ENCODE data around the gene REXO1. TPM values are rescaled to one million over a fixed set of nuclear protein-coding genes. Genes with fewer than 3 reads are reported as not detected.
A peak's percentile ranks its signal among the peaks of the same experiment; 100 is the strongest.

Gene REXO1
- total RNA-seq, 1 experiment from 2014 or later, result 43.0 TPM

- TF ChIP-seq CTCF (IDR thresholded peaks at IDR 0.05; ENCODE audit: insufficient read depth in 1 of 2, low read depth in 1 of 2, low read length in 1 of 2, severe bottlenecking in 1 of 2, unreplicated experiment in 1 of 2), result no peak
- intact Hi-C loops (cut with micrococcal nuclease; ENCODE audit: unreplicated experiment), result no loop called here
- Mint-ChIP-seq H3K4me3 (ENCODE audit: unreplicated experiment) (no peak overlapping the region), H3K27me3 (ENCODE audit: insufficient read depth, unreplicated experiment) (no peaks in the 10 kb centered on the region), H3K9me3 (ENCODE audit: unreplicated experiment) (no peaks in the 10 kb centered on the region), H3K4me1 (ENCODE audit: low read depth, unreplicated experiment) (no peaks in the 10 kb centered on the region), H3K27ac (ENCODE audit: unreplicated experiment) (no peak overlapping the region), H3K36me3 (ENCODE audit: insufficient read depth, unreplicated experiment) (peaks cover 17% of the 10 kb centered on the region)
- BruUV-seq (replicated peaks), result no TSS peak
- no peak overlapping the region for H3K4me3 ChIP-seq (ENCODE audit: low read depth, low read length)
- ChIA-PET POLR2A (no interaction called here), CTCF (interaction anchor here (0.5 to 2.6 kb wide), 2 partner anchors 11 to 19 kb away, joined by 5 to 8 read pairs; no protein-coding TSS in a partner anchor)
- no peaks in the 10 kb centered on the region for H3K4me1 ChIP-seq
- no peaks in the 10 kb centered on the region; the same call in 1 of the 2 replicates for H3K36me3 ChIP-seq (ENCODE audit: control insufficient read depth, insufficient read depth, low read length)
- DNase-seq, result no peak
- no peaks in the 10 kb centered on the region for H3K9me3 ChIP-seq
- H3K27me3 ChIP-seq (replicated peaks; ENCODE audit: control insufficient read depth, insufficient read depth, low read length), result no peaks in the 10 kb centered on the region
These were observed 33.3 kb downstream of the REXO1 start for GRCh38 chr19:1814833-1815604.

- no TSS peak for BruUV-seq (replicated peaks)
- H3K27ac Mint-ChIP-seq (ENCODE audit: unreplicated experiment), result no peak overlapping the region
- peaks cover 12% of the 10 kb centered on the region for H3K36me3 Mint-ChIP-seq (ENCODE audit: insufficient read depth, unreplicated experiment)
- H3K27me3 ChIP-seq (replicated peaks; ENCODE audit: control insufficient read depth, insufficient read depth, low read length), result no peaks in the 10 kb centered on the region
- no peak overlapping the region for H3K4me3 ChIP-seq (ENCODE audit: low read depth, low read length)
- CTCF ChIA-PET, result interaction anchor here (0.5 to 2.6 kb wide), 3 partner anchors 12 to 40 kb away, joined by 3 to 8 read pairs (median 5); no protein-coding TSS in a partner anchor
- no peaks in the 10 kb centered on the region for H3K4me1 ChIP-seq
- H3K4me1 Mint-ChIP-seq (ENCODE audit: low read depth, unreplicated experiment), result no peaks in the 10 kb centered on the region
- H3K4me3 Mint-ChIP-seq (ENCODE audit: unreplicated experiment), result no peak overlapping the region
- H3K9me3 ChIP-seq, result no peaks in the 10 kb centered on the region
- H3K36me3 ChIP-seq (ENCODE audit: control insufficient read depth, insufficient read depth, low read length), result no peaks in the 10 kb centered on the region; the same call in 1 of the 2 replicates
- no peak for DNase-seq
- intact Hi-C loops (cut with micrococcal nuclease; ENCODE audit: unreplicated experiment), result no loop called here
- H3K9me3 Mint-ChIP-seq (ENCODE audit: unreplicated experiment), result no peaks in the 10 kb centered on the region
- no peaks in the 10 kb centered on the region for H3K27me3 Mint-ChIP-seq (ENCODE audit: insufficient read depth, unreplicated experiment)
- POLR2A ChIA-PET, result interaction anchor here (0.6 kb wide), 1 partner anchor 235 kb away, joined by 4 read pairs; no protein-coding TSS in a partner anchor
- no peak for TF ChIP-seq CTCF (IDR thresholded peaks at IDR 0.05; ENCODE audit: insufficient read depth in 1 of 2, low read depth in 1 of 2, low read length in 1 of 2, severe bottlenecking in 1 of 2, unreplicated experiment in 1 of 2)
These were observed 33.9 kb downstream of the REXO1 start for GRCh38 chr19:1814391-1814790.

- Mint-ChIP-seq H3K4me3 (ENCODE audit: unreplicated experiment) (peak overlapping the region; percentile 94), H3K4me1 (ENCODE audit: low read depth, unreplicated experiment) (no peaks in the 10 kb centered on the region), H3K27ac (ENCODE audit: unreplicated experiment) (no peak overlapping the region), H3K27me3 (ENCODE audit: insufficient read depth, unreplicated experiment) (no peaks in the 10 kb centered on the region), H3K9me3 (ENCODE audit: unreplicated experiment) (no peaks in the 10 kb centered on the region), H3K36me3 (ENCODE audit: insufficient read depth, unreplicated experiment) (peaks cover 12% of the 10 kb centered on the region)
- H3K4me1 ChIP-seq, result no peaks in the 10 kb centered on the region
- peak overlapping the region; percentile 47 for H3K4me3 ChIP-seq (ENCODE audit: low read depth, low read length)
- intact Hi-C loops (cut with micrococcal nuclease; ENCODE audit: unreplicated experiment), result no loop called here
- no TSS peak for BruUV-seq (replicated peaks)
- no peaks in the 10 kb centered on the region for H3K9me3 ChIP-seq
- H3K36me3 ChIP-seq (ENCODE audit: control insufficient read depth, insufficient read depth, low read length), result no peaks in the 10 kb centered on the region; the same call in 1 of the 2 replicates
- no peak for DNase-seq
- H3K27me3 ChIP-seq (replicated peaks; ENCODE audit: control insufficient read depth, insufficient read depth, low read length), result no peaks in the 10 kb centered on the region
- CTCF ChIA-PET, result interaction anchor here (0.6 to 2.6 kb wide), 2 partner anchors 13 to 39 kb away, joined by 3 to 8 read pairs; no protein-coding TSS in a partner anchor
- no peak for TF ChIP-seq CTCF (IDR thresholded peaks at IDR 0.05; ENCODE audit: insufficient read depth in 1 of 2, low read depth in 1 of 2, low read length in 1 of 2, severe bottlenecking in 1 of 2, unreplicated experiment in 1 of 2)
- POLR2A ChIA-PET, result interaction anchor here (0.6 kb wide), 1 partner anchor 234 kb away, joined by 4 read pairs; no protein-coding TSS in a partner anchor
These were observed 34.8 kb downstream of the REXO1 start for GRCh38 chr19:1813192-1814182.
